NCI-H1694 treated with DMSO at 0.1 percent for 48 hours (cell line): Measurements from ENCODE around the gene KERA.
A peak's percentile ranks its signal among the peaks of the same experiment; 100 is the strongest.

Experiments
- DNase-seq: peaks from one replicate; lab custom pipeline; 2025; lab: John Stamatoyannopoulos, UW

Gene KERA

DNA sequence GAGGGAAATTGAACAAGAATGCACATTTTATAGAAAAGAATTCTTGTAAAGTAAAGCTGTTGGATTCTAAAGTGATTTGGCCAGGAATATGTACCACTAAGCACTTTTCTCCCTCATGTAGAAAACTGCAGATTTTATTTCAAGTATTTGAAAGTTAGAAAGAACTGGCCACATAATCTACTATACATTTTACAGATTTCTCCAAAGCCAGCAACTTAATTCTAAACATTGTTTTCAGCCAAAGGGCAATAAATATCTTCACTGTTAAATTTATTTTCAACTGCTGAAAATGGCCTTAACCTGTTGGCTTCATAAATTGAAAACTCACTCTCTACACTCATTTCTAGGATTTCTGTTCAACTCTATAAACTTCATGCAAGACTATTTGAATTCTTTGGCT, 15.6 kb upstream of the KERA start:
- DNase-seq, result no peak

DNA sequence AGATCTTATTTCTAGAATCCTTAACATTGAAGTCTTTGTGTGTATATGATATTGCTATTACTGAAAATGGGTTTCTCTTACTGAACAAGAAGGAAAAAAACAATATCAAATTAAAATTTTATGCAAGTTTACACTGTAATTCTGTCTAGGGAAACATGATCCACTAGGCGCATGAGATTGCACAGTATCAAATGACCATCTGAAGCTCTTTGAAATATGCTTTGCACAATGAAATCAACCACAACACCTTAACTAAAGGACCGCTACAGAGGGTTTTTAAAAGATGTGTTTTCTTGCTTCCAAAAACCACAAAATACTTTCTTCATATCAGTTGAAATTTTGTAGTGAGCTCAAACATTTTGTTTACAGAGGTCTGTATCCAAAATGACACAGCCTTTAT, 15.1 kb upstream of the KERA start:
- DNase-seq, result no peak

DNA sequence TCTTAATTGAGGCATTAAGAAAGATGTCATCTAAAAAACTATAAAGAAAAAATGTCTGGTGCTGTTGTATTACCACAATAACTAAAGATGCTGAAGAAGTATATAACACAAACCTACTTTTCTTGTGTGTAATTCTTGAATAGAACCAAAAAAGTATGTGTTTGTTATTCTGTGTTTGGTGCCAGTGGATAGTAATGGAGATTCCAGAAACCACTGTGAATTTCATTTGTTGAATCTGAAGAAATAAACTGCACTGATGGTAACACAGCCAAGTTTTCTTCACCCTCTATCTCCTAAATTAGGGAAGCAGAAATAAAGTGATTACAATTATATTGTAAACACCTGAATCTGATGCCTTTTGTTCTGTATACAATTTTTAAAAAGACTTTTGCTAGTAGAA, 13.1 kb upstream of the KERA start:
- DNase-seq, result no peak

DNA sequence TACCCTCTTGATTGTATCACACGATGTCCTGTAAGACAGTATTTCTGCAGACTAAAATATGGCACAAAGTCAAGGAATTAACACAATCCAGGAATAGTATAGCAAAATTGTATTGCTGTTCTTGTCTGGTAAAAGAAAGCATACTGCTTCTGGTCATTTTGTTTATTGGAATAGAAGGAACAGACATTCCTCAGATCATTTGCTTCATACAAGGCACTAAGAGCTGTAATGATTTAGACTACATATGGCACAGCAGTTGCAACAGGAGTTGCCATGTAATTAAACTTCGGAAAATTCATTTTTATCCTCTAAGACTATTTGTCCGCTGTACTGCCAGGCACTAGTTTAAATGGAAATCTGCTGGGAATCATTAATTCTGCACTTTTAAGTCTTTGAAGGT, 7.6 kb upstream of the KERA start:
- no peak for DNase-seq

DNA sequence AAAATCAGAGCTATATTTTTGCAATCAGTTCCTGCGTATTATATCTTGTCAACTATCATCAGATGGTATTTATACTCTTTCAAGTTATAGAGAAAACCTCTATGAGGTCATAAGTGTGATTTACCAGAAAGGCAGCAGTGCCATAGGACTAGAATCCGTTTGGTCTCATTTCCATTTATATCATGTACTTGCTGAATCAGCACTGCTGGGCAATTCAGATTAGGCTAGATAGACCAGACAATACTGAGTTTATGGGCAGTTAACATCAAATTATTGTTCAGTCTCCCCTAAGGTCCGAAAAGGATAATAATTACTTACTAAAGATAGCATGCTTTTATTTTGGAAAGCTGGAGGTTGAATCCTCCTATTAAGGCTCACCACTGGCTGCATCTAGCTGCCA, 6.8 kb upstream of the KERA start:
- DNase-seq, result no peak

DNA sequence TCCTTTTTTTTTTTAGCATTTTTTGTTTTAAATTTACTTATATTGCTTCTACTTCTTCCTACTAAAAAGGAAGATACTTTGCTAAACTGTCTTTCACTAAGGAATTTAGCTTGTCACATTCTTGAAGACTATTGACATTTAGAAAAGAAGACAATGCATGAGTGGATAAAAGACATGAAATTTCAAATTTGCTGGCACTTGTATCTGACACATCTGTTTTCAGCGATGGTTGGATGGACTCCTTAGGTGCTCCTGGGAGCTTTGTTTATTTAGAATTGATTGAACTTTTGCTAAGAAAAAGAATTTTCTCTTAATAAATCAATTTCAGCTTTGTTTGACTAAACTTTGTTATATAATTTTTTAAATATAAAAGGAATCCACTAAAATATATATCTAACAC, 3.3 kb upstream of the KERA start:
- DNase-seq, result no peak

DNA sequence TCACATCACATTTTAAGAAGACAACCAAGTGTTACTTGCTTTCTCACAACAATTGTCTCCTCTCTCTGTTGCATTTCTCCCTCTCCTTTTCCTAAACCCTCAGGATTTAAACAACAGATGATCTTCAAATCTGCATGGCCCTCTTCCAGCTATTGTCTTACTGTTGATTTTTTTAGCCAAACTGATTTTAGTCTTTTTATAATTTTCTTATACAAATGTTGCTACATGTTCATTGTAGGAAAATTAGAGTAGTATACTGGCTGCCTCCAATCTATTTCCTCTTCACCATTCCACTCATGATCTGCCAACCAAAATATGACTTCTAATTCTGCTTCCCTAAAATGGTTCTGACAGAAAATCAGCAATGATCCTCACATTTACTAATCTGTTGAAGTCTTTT, 1.4 kb upstream of the KERA start:
- no peak for DNase-seq

DNA sequence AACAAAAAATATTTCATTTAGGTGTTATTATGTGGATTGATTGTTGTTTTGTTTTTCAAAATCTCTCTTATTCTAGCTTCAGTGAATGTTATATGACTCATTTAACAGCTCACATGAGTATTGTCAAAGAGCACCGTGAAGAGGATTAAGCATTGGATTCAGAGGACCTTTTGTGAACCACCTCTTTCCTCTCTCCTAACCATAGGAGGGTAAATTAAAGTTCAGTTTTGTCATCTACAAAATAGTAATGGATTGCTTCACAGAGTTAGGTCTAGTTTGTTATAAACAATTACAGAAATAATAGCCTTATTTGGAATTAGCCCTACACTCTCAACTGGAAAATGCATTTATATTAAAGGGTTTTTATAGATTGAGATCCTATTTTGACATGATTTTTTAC, 962 bp upstream of the KERA start:
- no peak for DNase-seq

DNA sequence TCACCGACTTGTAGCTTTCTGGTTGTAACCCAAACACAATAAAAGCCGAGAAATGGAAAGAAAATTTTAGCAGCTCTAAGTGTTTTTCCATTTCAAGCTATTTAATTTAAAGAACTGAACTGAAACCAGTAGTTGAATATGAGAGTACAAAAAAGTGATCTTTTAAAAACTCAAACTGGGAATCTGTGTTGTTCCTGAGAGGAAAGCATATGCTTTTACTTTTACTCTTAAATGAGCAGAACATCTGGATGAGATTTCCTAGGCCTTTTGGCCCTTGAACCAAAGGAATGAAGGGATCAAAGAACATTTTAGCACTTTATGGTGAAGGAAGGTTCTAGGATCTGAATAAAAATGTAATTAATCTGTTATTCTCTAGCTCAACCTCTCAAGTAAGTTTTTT, 1.3 kb downstream of the KERA start:
- no peak for DNase-seq

DNA sequence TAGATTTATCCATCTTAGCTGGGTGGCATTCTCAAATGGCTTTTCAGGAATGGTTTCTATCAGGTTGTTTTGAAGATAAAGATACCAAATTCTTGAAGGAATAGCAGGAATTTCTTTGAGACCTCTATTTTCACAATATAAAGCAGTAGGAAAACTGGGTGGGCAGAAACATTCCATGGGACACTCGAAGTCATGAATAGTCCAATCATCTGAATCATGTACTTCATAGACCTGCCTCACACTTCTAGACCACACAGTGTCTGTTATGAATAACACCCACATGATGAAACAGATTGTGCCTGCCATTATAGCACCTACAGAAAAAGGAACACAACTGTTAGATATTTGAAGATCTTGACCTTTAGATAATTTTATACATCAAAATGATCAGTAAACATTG, 1.8 kb downstream of the KERA start:
- DNase-seq, result no peak

DNA sequence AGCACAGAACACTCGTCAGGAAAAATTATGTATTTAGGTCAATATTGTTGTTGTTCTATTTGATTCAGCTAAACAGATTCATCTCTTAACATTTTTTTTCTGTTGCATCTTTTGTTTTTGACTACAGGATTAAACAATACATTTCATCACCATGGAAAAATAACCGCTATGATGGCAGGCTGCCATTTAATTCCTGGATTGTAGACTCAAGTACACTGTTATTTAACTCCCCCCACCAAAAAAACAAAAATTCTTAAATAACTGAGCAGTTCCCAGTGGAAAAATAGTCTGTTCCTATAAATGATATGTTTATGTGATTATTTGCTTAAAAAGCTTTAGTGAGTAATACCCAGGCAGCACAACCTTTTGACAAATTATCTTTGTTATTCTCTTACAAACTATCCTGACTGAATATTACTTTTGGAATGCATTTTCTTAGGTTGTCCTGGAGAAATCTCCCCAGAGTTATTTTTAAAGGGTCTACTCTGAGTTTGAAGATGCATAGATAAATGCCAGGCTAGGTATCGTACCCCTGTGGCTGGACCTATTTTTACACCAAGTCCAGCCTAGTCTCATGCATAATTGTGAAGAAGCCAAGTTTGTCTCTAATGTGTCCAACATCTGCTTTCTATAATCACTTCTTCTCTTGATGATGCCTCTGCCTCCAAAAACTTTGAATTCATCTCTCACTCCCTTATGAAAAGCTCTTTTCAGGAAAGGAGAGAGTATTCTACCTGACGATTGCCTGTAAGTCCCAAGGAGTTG, 3.7 kb downstream of the KERA start:
- no peak for DNase-seq

DNA sequence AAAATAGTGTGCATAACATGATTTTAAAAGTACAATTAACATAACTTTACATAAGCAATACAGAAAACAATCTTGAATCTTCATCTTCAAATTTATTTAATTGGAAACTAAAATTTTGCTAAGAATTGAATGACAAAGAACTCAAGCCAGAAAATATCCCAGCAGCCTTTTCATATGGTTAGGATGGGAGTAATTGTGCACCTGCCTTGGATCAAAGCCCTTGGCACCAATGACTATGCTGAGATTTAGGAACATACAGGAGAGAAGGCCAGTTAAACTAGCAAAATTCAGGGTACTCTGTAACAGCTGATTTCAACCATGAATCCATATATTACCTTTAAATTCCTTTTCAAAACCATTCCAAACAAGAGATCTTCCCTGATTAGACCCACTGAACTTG, 5.8 kb downstream of the KERA start:
- no peak for DNase-seq

DNA sequence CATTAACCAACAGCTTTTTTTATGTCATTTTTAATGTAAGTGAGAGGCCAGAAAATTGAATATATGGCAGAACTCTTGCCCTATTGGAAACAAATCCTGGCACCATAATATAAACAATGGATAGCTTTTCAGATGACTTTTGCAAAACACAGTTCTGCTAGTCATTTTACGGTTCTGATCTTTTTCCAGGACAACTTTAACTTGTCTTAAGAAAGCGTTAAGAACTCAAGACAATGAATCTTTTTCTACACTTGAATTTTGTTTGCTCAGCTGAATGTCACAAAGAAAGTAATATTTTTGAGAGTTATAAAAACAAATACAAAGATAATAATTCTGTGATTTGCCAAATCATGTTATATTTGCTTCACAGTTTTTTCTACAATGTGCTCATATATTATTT, 13.2 kb downstream of the KERA start:
- no peak for DNase-seq

DNA sequence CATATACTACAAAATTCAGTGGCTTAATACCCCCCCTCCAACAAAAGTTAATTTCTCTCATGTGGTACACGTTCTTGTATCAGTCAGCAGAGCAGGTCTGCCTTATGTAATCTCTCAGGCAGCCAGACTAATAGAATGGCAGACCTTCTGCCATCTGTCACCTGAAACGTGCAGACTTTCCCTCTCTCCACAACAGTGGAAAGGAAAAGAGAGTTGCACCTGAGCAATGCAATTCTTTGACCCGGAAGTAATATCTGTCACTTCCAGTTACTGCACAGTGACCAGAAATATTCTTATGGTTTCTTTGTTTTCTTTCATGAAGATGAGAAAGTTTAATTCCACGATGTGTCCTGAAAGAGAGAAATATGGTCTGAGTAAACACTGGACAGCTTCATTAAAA, 14.4 kb downstream of the KERA start:
- DNase-seq, result peak; percentile 39

DNA sequence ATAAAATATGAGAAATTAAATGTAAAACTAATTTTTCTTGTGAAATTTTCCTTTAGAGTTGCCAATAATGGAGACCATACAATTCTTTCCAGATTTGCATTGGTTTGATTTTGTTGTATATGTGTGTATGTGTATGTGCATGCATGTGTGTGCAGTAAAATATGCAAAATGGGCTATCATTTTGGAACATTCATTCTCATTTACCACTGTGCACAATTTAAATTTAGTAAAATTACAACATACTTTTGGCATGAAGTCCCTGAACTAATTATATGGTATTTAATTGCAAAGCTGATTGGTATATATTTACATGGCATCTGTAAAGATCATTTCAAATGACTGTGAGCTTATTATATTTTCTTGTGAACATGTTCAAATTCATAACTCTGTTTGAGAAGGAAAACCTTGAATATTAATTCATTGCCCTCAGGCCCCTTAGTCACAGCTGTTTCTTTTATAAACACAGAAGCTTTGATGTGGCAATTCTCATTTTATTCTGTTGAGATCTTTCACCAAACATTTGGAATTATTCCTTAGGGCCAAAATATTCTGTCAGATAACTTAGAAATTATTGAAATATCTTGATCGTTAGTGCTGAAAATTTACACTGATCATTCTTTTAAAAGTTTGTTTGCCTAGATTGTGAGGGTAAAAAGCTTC, 17.6 kb downstream of the KERA start:
- DNase-seq, result no peak

DNA sequence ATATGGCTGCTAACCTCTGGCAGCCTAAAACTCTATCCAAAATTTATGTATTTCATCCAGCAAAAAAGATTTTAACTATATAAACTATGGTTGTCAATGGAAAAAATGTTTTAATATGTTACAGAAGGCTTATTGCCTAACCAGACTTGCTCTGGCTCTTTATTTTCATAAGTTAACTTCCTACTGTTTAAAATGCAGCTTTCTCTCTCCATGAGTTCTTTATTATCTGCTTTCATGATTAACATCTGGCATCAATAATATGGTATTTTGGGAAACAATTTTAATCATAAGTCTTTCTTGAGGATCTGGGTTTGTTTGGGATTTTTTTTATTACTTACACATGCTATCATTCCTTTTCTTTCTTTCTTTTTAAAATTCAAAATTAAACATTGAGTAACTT, 20.5 kb downstream of the KERA start:
- no peak for DNase-seq

DNA sequence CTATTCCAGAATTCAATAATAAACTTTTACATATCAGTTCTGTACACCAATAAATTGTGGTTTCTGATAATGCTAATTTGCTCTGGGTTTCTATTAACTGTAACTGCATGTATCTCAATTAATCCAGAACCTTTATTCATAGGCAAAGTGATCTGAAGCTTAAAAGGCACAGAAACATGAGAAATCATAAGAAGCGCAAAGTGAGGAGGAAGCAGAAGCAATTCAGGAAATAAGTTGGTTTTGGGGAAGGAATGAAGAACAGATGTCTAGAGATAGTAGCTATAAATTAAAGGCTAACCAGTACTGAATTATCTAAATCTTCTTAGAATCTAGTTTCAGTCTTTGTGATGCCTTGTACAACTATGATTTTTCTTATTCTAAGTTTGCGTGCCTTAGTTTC, 24.6 kb downstream of the KERA start:
- DNase-seq, result no peak

DNA sequence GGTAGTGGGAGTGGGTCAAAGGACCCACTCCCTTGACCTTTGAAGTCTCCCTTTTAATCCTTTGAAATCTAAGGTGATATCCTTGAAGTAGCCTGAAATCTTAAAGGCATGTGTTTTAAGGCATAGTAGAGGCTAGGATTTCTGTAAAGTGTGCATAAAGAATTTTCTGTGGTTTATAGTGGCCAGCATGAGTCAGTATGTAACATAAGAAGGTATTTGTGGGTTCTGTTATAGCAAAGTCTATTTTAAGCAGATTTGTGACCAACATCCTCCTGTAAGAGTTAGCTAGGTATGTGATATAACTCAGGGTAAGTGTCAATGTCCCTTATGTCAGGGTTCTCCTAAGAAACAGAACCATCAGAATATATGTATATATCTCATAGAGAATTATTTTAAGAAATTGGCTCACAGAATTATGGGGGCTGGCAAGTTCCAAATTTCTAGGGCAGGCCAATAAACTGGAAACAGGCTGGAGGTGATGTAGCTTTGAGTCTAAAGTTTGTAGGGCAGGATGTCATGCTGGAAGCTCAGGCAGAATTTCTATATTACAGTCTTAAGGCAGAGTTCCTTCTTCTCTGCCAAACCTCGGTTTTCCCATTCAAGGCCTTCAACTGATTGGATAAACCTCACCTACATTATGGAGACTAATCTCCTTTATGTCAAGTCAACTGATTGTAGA, 34.4 kb downstream of the KERA start:
- no peak for DNase-seq

DNA sequence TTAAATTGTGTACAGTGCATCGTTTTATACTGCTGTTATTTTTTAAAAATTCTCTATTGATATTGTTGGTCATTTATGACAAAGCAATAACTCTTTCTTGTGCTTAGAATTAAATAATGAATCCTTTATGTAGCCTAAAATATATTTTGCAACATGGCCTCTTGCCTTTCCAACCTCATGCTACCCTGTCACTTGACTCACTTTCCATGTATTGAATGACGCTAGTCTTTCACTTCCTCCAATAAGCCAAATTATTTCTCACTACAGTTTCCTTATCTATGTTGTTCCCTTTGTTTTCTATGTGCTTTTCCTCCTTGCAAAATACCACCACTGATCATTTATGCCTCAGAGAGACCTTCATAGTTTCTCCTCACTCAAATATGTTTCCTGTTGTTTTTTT, 36.7 kb downstream of the KERA start:
- DNase-seq, result no peak

DNA sequence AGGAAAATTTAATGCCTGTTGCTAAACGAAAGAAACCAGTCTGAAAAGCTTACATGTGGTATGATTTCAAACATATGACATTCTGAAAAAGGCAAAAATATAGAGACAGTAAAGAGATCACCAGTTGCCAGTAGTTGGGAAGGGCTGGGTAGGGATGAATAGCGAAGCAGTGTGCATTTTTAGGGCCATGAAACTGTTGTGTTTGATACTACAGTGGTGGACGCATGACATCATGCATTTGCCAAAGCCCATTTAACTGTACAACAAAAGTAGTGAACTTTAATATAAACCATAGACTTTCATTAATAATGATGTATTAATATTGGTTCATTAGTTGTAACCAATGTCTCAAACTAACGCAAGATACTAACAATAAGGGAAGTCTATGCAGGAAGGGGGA, 38.4 kb downstream of the KERA start:
- DNase-seq, result no peak

DNA sequence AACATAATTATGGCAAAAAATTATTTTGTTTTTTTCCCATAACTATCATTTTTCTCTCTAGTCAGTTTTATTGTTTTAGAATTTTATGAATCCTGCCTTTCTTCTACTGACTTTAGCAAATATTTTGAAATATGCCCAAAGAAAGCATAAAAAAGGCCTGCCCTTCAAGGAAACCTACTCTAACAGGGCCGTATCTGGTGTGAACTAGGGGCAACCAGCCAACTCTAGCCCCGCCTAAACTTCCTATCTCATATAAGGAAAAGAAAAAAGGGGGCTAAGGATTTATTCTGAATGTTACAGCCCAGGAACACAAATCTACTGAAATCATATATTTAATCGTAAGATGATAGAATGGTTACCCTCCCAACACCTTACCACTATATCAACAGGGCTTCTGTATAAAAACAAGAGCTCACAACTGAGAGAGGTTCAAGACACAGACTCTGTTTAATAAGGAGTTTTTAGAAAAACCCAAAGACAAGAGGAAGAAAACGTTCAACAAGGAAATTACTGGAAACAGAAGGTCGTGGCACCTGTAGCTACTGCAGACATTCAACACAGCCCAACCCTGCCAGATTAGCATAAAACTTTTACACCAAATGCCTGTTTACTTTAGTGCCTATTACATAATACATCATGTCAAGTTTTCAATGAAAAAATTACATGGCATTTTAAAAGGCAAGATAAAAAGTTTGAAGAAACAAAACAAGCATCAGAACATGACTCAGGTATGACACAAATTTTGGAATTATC, 40.1 kb downstream of the KERA start:
- DNase-seq, result no peak

DNA sequence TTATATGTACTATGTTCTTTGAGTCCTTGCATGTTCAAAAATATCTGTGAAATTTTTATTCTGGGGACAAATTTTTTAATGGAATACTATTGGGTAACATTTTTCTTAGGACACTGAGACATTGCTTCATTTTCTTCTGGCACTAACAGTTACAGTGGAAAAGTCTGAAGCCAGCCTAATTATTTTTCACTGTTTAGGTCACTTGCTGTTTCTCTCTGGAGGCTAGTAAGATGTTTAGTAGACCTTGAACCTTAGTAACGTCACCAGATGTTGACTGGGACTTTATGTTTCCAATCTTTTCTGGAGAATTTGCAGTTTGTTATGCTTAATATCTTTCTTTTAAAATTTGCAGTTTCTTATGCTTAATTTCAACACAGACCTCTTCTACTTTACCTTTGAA, 40.8 kb downstream of the KERA start:
- DNase-seq, result no peak
